CD4-positive, alpha-beta T cell treated with Interleukin-12 subunit alpha and Interleukin-12 subunit beta, for 1 hour (primary cell): ENCODE measurements around the gene SMPX.

Experiments
- DNase-seq: peaks from one replicate; pipeline ENCODE4 v3.0.0-alpha.2; 2020

Gene SMPX

GRCh38 chrX:21708116-21708515 is 49.8 kb downstream of the SMPX start:
- DNase-seq: no peak

GRCh38 chrX:21705225-21705624 is 52.7 kb downstream of the SMPX start:
- DNase-seq: no peak

GRCh38 chrX:21702725-21703124 is 55.2 kb downstream of the SMPX start:
- DNase-seq: no peak

- no peak for DNase-seq
Measured at GRCh38 chrX:21700967-21701366, 56.9 kb downstream of the SMPX start.

GRCh38 chrX:21700275-21700674 is 57.6 kb downstream of the SMPX start:
- no peak for DNase-seq

- DNase-seq: no peak
Measured at GRCh38 chrX:21699136-21699535, 58.8 kb downstream of the SMPX start.

- no peak for DNase-seq
Measured at GRCh38 chrX:21698272-21698671, 59.6 kb downstream of the SMPX start.

- no peak for DNase-seq
Measured at GRCh38 chrX:21691512-21692018, 66.4 kb downstream of the SMPX start.

GRCh38 chrX:21683941-21684340 is 74.0 kb downstream of the SMPX start:
- no peak for DNase-seq

- no peak for DNase-seq
Measured at GRCh38 chrX:21678048-21678612, 79.8 kb downstream of the SMPX start.

- no peak for DNase-seq
Measured at GRCh38 chrX:21675931-21676330, 82.0 kb downstream of the SMPX start.

- no peak for DNase-seq
Measured at GRCh38 chrX:21674430-21675186, 83.3 kb downstream of the SMPX start.

GRCh38 chrX:21666679-21667078 is 91.2 kb downstream of the SMPX start:
- no peak for DNase-seq

GRCh38 chrX:21666252-21666651 is 91.7 kb downstream of the SMPX start:
- DNase-seq: no peak

GRCh38 chrX:21662761-21663160 is 95.2 kb downstream of the SMPX start:
- DNase-seq: no peak

- no peak for DNase-seq
Measured at GRCh38 chrX:21661316-21661715, 96.6 kb downstream of the SMPX start.

- DNase-seq: no peak
Measured at GRCh38 chrX:21660156-21660555, 97.8 kb downstream of the SMPX start.

- no peak for DNase-seq
Measured at GRCh38 chrX:21659320-21659719, 98.6 kb downstream of the SMPX start.

- no peak for DNase-seq
Measured at GRCh38 chrX:21658746-21659145, 99.2 kb downstream of the SMPX start.

GRCh38 chrX:21658152-21658737 is 99.7 kb downstream of the SMPX start, which contains the start of gene KLHL34:
Gene KLHL34 (minus strand): TSS chrX:21658330. CDS start chrX:21657788, 542 bp downstream.
- no peak for DNase-seq

- no peak for DNase-seq
Measured at GRCh38 chrX:21657318-21658151, 100.4 kb downstream of the SMPX start.

- DNase-seq: no peak
Measured at GRCh38 chrX:21656587-21657317, 101.2 kb downstream of the SMPX start.
